ENCODE data around the gene NOMO2.
"Not testable (repeated sequence)": the region's sequence is repeated elsewhere in the genome, so short reads cannot be mapped to it uniquely, and the experiment has no call there.

The NOMO2 gene

GRCh38 chr16:18573887-18574286 is 12.0 kb upstream of the NOMO2 start:
- not testable (repeated sequence) for DNase-seq

DNA sequence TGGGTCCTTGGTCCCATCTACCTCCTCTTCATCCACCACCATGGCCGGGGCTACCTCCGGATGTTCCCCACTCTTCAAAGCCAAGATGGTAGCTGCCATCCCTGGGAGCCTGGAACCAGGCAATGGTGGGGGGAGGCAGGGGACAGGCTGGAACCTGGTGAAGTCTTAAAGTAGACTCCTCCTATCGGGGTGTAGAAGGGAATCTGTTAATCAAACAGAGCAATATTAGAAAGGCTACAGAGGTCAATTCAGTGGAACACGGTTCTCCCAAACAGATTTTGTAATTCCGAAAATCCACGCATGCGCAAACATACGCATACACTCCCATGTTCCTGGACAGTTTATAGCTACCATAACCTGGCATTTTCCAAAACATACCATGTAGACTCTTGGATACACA is 11.1 kb upstream of the NOMO2 start:
- DNase-seq, result not testable (repeated sequence)

- DNase-seq, result not testable (repeated sequence)
Measured at GRCh38 chr16:18571307-18571850, 9.5 kb upstream of the NOMO2 start.

- DNase-seq, result not testable (repeated sequence)
Measured at GRCh38 chr16:18570529-18571306, 8.8 kb upstream of the NOMO2 start.

GRCh38 chr16:18560416-18561220 is 1.3 kb downstream of the NOMO2 start:
- DNase-seq, result not testable (repeated sequence)

DNA sequence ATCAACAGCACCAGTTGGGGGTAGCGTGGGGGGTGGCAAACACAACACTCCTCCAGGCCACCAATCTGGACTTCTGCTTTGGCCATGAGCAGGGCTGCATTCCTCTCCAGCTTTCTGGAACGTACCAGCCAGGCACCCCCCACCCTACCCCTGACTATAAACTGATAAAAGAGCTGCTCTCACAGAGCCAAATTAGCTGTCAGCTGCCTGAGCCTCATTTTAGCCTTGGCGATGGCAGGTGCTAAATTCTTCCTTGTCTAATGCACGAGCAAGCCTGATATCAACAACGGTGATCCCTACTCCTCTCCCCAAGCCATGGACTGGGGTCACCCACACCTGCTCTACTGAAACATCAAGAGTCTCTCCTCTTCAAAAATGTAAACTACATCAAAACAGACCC is 8.2 kb downstream of the NOMO2 start:
- not testable (repeated sequence) for DNase-seq

DNA sequence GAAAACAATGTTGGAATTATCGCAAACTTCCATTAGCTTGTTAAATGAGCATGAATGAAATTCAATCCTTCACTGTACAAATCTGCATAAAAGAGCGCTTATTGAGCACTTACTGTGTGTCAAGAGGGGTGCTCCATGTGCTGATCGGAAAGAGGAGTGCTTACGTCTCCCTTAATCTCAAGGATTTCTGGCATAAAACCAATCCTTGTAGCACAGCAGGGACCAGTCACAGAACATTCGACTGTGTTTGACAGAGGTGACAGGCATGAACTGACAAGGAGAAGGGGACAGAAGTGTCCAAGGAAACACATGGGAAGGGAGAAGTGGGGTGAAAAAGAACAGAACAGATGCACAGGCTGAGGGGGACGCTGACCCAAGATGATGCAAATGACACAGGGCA is 14.5 kb downstream of the NOMO2 start:
- not testable (repeated sequence) for DNase-seq

- not testable (repeated sequence) for DNase-seq
Measured at GRCh38 chr16:18546853-18547252, 15.0 kb downstream of the NOMO2 start.

GRCh38 chr16:18544232-18545081 is 17.4 kb downstream of the NOMO2 start:
- DNase-seq, result not testable (repeated sequence)

DNA sequence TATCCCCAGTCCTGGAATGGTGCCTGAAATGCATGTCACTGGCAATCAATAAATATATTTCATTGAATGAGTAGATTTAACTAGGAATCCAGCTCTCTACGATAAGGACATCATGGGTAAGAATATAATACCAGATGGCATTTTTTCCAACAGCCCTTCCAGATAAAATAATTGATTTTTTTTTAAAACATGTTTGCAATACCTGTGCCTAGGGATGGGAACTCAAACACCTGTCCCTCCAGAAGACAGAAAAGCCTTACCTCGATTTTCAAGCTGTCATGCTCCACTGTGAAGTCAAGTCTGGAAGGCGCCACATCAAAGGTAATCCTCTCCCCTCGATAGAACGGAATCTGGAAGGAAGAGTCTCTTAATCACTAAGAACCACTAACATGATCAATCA is 20.0 kb downstream of the NOMO2 start:
- DNase-seq, result not testable (repeated sequence)

DNA sequence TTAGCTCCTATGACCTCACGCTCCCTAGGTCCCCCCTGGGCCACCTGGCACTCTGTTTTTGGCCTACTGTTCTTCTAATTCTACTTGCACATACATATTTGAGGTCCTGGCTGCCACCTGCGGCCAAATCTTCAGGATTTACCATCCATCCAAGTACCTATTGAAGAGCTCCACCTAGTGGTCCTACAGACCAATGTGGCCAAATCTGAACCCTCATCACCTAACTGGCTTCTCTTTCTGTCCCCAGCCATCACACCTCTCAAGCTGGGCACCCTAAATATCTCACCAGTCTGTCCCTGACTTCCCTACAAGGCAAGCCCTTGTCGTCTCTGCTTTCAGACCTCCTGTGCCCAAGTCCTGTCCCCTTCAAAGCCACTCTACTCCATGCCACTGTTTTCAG is 24.9 kb downstream of the NOMO2 start:
- DNase-seq, result not testable (repeated sequence)

GRCh38 chr16:18535519-18536168 is 26.3 kb downstream of the NOMO2 start:
- DNase-seq, result not testable (repeated sequence)

DNA sequence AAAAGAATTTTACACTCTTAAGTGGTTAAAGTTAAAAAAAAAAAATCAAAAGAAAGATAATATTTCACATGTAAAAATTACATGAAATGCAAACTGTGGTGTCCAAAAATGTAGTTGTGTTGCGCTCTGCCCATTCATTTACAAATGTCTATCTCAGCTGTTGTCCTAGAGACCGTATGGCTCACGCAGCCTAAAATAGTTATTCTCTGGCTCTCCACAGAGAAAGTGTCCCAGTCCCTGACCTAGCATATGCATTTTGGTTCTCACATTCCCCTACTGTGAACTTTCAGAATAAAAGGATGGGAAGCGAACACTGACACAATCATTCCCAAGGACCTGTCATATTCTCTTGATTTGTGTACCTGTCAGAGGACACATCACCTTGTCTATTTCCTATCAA is 27.6 kb downstream of the NOMO2 start:
- not testable (repeated sequence) for DNase-seq

- not testable (repeated sequence) for DNase-seq
Measured at GRCh38 chr16:18531323-18531722, 30.6 kb downstream of the NOMO2 start.

DNA sequence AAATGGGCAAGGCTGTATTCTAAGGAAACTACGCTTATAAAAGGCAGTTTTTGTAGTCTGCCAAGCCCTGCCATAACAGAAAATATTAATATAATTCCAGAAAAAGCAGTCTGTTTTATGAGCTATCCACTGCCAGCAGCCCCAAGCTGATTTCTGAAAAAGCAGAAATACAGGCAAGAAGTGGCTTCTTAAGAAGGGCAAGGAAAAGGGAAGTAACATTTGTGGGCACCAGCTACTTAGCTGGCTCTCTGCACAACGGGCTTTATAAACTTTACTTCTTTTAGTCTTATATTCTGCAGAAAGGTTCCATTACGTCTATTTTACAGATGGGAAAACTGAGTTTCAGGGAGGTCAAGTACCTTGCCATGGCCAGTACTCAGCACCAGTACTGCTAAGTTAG is 31.6 kb downstream of the NOMO2 start:
- DNase-seq, result not testable (repeated sequence)

GRCh38 chr16:18526547-18526946 is 35.4 kb downstream of the NOMO2 start:
- not testable (repeated sequence) for DNase-seq

GRCh38 chr16:18525882-18526482 is 35.9 kb downstream of the NOMO2 start:
- DNase-seq, result not testable (repeated sequence)

- not testable (repeated sequence) for DNase-seq
Measured at GRCh38 chr16:18522637-18523036, 39.3 kb downstream of the NOMO2 start.

- DNase-seq, result not testable (repeated sequence)
Measured at GRCh38 chr16:18521445-18522181, 40.3 kb downstream of the NOMO2 start.

- not testable (repeated sequence) for DNase-seq
Measured at GRCh38 chr16:18518536-18519283, 43.2 kb downstream of the NOMO2 start.
